Measurements from ENCODE around the gene NUP160. TPM values are rescaled to one million over a fixed set of nuclear protein-coding genes. Genes with fewer than 3 reads are reported as not detected.
"Not testable (repeated sequence)": the region's sequence is repeated elsewhere in the genome, so short reads cannot be mapped to it uniquely, and the experiment has no call there.

Gene NUP160
- total RNA-seq, 1 donor from 2014 or later, result 20.4 TPM

GRCh38 chr11:47756208-47756607, 91.9 kb downstream of the NUP160 start:
- TF ChIP-seq CTCF (IDR thresholded peaks at IDR 0.05; ENCODE audit: insufficient read depth, low read length, poor library complexity, severe bottlenecking), result no peak
- Histone ChIP-seq H3K36me3 (ENCODE audit: control insufficient read depth, insufficient read depth, low read length) (peaks cover 6% of the 10 kb centered on the region), H3K27me3 (ENCODE audit: control insufficient read depth, insufficient read depth, low read length) (no peaks in the 10 kb centered on the region)

GRCh38 chr11:47750725-47751124, 97.4 kb downstream of the NUP160 start:
- DNase-seq (ENCODE audit: low read depth), result no peak
- H3K36me3 ChIP-seq (ENCODE audit: control insufficient read depth, insufficient read depth, low read length), result peaks cover 1% of the 10 kb centered on the region
- TF ChIP-seq CTCF (IDR thresholded peaks at IDR 0.05; ENCODE audit: insufficient read depth, low read length, poor library complexity, severe bottlenecking), result no peak

More at GRCh38 chr11:47756208-47756607, 91.9 kb downstream of the NUP160 start:
- no peak for DNase-seq (ENCODE audit: low read depth)
- H3K4me3 ChIP-seq (ENCODE audit: low read depth, low read length), result no peak overlapping the region

DNA sequence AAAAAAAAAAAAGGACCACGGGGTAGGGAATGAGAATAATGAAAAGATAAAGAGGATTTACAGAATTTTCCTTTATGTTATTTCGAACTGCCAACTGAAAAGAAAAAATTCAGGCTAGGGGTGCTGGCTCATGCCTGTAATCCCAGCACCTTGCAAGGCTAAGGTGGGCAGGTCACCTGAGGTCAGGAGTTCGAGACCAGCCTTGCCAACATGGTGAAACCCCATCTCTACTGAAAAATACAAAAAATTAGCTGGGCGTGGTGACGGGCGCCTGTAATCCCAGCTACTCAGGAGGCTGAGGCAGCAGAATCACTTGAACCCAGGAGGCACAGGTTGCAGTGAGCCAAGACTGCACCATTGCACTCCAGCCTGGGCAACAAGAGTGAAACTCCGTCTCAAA, 105.7 kb downstream of the NUP160 start:
- not testable (repeated sequence) for DNase-seq (ENCODE audit: low read depth); H3K4me3 ChIP-seq (ENCODE audit: low read depth, low read length); H3K27me3 ChIP-seq (ENCODE audit: control insufficient read depth, insufficient read depth, low read length); H3K36me3 ChIP-seq (ENCODE audit: control insufficient read depth, insufficient read depth, low read length)

More at GRCh38 chr11:47750725-47751124, 97.4 kb downstream of the NUP160 start:
- H3K4me3 ChIP-seq (ENCODE audit: low read depth, low read length), result no peak overlapping the region
- H3K27me3 ChIP-seq (ENCODE audit: control insufficient read depth, insufficient read depth, low read length), result no peaks in the 10 kb centered on the region

DNA sequence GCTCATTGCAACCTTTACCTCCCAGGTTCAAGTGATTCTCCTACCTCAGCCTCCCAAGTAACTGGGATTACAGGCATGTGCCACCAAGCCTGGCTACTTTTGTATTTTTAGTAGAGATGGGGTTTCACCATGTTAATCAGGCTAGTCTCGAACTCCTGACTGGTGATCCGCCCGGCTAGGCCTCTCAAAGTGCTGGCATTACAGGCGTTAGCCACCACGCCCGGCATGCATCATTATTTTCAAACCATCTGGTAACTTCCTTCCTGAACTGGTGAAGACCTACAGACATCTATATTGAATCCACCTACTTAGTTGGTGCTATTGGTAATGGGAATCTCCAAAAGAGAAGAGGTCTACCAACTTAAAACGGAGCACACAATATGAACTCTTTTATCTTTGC, 110.3 kb downstream of the NUP160 start:
- not testable (repeated sequence) for DNase-seq (ENCODE audit: low read depth); H3K36me3 ChIP-seq (ENCODE audit: control insufficient read depth, insufficient read depth, low read length); H3K4me3 ChIP-seq (ENCODE audit: low read depth, low read length); H3K27me3 ChIP-seq (ENCODE audit: control insufficient read depth, insufficient read depth, low read length)

DNA sequence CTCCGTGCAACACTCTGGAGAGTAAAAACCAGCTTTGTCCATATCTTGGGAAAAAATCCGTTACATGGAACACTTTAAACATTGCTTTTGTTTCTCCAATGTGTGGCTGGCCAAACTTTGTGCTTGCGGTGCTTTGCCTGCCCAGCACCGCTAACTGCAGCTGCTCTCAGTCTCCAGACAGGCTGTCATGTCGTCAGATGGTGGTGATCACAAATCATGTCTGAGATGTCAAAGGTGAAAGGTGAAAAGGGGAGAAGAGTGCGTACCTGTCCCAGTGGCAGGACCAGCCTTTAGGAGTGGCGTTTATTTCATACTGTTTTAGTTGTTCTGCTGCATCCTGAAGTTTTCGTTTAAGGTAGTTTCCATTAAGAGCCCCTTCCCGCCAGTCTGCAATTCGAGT, 115.9 kb downstream of the NUP160 start:
- no peak for TF ChIP-seq CTCF (IDR thresholded peaks at IDR 0.05; ENCODE audit: insufficient read depth, low read length, poor library complexity, severe bottlenecking)
- no peak overlapping the region for H3K4me3 ChIP-seq (ENCODE audit: low read depth, low read length)
- peaks cover 3% of the 10 kb centered on the region for H3K36me3 ChIP-seq (ENCODE audit: control insufficient read depth, insufficient read depth, low read length)
- no peak for DNase-seq (ENCODE audit: low read depth)
- no peaks in the 10 kb centered on the region for H3K27me3 ChIP-seq (ENCODE audit: control insufficient read depth, insufficient read depth, low read length)

- H3K36me3 ChIP-seq (ENCODE audit: control insufficient read depth, insufficient read depth, low read length), result peaks cover 4% of the 10 kb centered on the region
- TF ChIP-seq CTCF (IDR thresholded peaks at IDR 0.05; ENCODE audit: insufficient read depth, low read length, poor library complexity, severe bottlenecking), result no peak
Observed at GRCh38 chr11:47731475-47731874, 116.7 kb downstream of the NUP160 start.

More at GRCh38 chr11:47731475-47731874, 116.7 kb downstream of the NUP160 start:
- DNase-seq (ENCODE audit: low read depth), result no peak
- Histone ChIP-seq H3K27me3 (ENCODE audit: control insufficient read depth, insufficient read depth, low read length) (no peaks in the 10 kb centered on the region), H3K4me3 (ENCODE audit: low read depth, low read length) (no peak overlapping the region)

Other genes starting within 250 kb of the NUP160 start
- 112 and 131 TPM in 2 replicates for gene MTCH2, start 205.8 kb downstream of the NUP160 start, total RNA-seq
- gene AGBL2, start 133.0 kb downstream of the NUP160 start, total RNA-seq, result 0.29 and 0.62 TPM in 2 replicates
- gene FNBP4, start 81.0 kb downstream of the NUP160 start, total RNA-seq, result 56.5 and 96.4 TPM in 2 replicates
- 42.3 and 49.6 TPM in 2 replicates for gene PTPRJ, start 132.2 kb upstream of the NUP160 start, total RNA-seq

Measured in kidney epithelial cell (primary cell).